G401 (cell line): Measurements from ENCODE around the gene RASAL3. TPM values are rescaled to one million over a fixed set of nuclear protein-coding genes. Genes with fewer than 3 reads are reported as not detected.

ENCODE experiments used
- DNase-seq: peaks from one replicate; pipeline ENCODE4 v3.0.0-alpha.2; 2015; ENCODE audit warnings: low spot score
- in situ Hi-C: cut with HindIII; loops from 2 replicates; pipeline ENCODE4 v1.10.0; 2016; ENCODE audit warnings: low sequenced_read_pairs, mixed read lengths
- total RNA-seq: library from RNA; depleted of rRNA; stranded (reverse); fragments of >200 nt; shearing (Covaris generic); gene quantifications from 2 replicates; pipeline ENCODE4 v1.2.3, GENCODE V29; 2014

Gene RASAL3
- total RNA-seq, 1 experiment from 2014 or later = not detected

GRCh38 chr19:15438124-15438496 is 26.2 kb downstream of the RASAL3 start:
- DNase-seq = no peak
- in situ Hi-C loops = no loop called here

DNA sequence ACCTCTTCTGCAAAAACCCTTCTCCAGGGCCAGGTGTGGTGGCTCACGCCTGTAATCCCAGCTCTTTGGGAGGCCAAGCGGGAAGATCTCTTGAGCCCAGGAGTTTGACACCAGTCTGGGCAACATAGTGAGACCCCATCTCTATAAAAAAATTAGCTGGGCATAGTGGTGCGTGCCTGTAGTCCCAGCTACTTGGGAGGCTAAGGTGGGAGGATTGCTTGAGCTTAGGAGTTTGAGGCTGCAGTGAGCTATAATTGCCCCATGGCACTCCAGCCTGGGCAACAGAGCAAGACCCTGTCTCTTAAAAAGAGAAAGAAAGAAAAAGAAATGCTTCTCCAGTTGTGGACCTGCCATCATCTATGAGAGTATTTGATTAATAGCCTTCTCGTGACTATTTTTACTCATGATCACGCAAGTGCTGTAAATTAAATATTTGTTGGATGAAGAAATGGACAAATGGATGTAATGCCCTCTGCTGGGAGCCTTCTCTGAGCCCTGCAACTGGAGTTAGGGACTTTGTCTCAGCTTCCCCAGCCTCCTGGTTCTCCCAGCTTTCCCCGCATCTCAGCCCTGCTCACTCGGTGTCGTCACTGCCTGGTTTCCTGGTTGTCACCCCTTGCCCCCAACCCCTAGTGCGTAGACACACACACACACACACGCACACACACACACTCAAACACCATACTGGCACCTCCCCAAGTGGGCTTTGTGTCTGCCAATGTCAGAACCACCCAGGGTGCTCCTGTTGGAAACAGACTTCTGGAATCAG is 26.8 kb downstream of the RASAL3 start:
- in situ Hi-C loops = no loop called here
- DNase-seq = no peak

- DNase-seq = no peak
- in situ Hi-C loops = no loop called here
These were observed 27.6 kb downstream of the RASAL3 start for GRCh38 chr19:15436826-15437110.

DNA sequence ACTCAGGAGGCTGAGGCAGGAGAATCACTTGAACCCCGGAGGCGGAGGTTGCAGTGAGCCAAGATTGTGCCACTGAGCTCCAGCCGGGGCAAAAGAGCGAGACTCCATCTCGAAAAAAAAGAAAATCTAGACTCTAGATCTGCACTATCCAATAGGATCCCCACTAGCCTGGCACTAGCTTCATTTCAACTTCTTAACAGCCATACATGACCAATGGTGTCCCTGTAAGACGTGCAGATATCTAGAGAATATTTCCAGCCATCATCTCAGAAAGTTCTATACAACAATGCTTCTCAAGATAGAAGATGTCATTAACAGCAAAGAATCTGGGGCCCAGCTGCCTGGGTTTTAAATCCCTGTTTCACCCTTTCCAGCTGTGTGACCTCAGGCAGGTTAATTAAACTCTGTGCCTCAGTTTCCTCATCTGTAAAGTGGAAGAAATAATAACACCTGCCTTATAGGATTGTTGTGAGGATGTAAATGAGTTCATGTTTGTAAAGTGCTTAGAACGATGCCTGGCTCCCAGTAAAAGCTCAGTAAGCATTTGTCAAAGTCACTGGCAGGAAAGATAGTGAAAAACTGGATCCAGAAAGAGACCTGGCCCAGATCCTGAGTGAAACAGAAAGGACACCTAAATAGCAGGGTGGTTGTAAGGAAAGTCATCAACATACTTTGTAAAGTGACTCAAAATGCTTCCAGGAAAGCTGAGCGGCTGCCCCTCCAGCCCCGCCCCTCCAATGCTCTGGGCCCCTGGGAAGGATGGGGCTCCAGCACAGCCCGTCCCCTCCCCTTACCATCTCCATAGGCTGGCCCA is 28.1 kb downstream of the RASAL3 start:
- no peak for DNase-seq
- in situ Hi-C loops = no loop called here

- in situ Hi-C loops = no loop called here
- DNase-seq = no peak
These were observed 30.8 kb downstream of the RASAL3 start for GRCh38 chr19:15433519-15434069.

- peak; percentile 84 for DNase-seq
- in situ Hi-C loops = no loop called here
These were observed 31.5 kb downstream of the RASAL3 start for GRCh38 chr19:15432629-15433518.

DNA sequence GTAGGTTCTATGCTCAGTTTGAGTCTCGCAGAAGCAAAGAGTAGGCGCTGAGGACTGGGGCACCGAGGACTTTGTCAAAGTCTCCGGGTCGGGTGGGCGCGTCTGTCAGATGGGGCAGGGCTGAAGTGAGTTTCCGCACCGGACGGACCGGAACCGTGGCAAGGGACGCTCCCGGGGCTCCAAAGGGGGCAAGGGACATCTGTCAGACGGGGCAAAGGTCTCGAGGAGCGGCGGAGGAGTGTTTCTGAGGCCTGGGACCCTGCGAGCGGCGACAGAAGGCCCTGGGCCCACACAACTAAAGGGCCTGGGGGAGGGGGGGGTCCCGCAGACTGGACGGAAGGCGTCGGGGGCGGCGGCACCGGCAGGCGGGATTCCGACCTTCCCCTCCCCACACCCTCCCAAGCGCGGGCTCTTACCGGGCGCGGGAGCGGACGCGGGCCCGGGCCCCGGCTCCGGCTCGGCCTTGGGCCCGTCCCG is 32.3 kb downstream of the RASAL3 start:
- in situ Hi-C loops = no loop called here
- no peak for DNase-seq

- DNase-seq = no peak
- in situ Hi-C loops = no loop called here
These were observed 32.8 kb downstream of the RASAL3 start for GRCh38 chr19:15431396-15432017.

DNA sequence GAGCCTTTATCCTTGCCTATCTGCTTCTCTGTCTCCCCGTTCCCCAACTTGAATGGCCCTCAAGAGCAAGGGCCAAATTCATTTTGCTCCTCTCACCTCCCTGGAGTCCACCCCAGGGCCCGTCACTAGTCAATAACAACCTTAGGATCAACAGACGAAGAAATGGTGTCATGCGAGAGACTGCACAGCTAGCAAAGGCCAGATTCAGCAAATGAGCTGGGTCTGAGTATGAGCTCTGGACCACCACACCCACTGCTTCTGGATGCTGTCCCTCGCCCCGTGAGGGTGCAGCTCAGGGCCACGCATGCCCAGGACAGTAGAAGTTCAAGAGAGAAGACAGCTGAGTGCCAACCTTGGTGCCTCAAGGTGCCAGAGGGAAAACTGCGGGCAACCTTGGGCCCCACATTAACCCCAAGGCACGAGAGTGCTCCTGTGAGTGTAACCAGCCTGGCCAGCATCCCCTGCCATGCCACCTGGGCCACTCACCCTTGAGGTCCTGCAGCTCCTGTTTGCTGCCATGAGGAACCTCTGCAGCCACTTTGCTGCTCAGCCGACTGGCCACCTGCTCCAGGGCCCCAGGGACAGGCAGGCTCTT is 33.7 kb downstream of the RASAL3 start:
- in situ Hi-C loops = no loop called here
- no peak for DNase-seq

DNA sequence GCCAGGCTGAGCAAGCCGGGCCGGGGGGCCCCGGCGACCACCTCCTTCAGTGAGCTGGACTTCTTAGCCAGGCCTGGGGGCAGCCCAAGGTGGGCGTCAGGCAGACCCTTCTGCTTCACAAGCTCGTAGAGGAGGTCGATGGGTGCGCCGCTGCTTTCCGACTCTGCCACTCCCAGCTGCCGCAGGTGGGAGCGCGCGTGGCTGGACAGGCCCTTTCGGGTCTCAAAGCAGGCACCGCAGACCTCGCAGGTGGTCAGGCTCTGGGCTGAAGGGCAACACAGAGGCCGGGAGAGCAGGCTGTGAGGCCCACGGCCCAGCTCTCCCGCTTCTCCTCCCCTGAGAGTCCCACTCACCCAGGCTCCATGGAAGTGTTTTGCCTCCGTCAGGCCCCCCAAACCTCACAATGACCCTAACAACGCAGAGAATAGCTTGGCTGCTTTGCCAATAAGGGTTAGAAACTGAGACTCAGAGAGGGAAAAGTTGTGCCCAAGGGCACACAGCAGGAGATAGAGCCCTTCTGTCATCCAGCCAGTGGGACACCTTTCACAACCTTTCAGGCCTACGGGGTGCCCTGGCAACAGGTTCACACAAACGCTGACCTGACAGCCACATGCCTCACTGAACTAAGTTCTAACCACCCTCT is 34.4 kb downstream of the RASAL3 start:
- in situ Hi-C loops = no loop called here

GRCh38 chr19:15428956-15429824 is 35.2 kb downstream of the RASAL3 start:
- in situ Hi-C loops = no loop called here
- no peak for DNase-seq

More for the DNA sequence above, 34.4 kb downstream of the RASAL3 start:
- DNase-seq = no peak

DNA sequence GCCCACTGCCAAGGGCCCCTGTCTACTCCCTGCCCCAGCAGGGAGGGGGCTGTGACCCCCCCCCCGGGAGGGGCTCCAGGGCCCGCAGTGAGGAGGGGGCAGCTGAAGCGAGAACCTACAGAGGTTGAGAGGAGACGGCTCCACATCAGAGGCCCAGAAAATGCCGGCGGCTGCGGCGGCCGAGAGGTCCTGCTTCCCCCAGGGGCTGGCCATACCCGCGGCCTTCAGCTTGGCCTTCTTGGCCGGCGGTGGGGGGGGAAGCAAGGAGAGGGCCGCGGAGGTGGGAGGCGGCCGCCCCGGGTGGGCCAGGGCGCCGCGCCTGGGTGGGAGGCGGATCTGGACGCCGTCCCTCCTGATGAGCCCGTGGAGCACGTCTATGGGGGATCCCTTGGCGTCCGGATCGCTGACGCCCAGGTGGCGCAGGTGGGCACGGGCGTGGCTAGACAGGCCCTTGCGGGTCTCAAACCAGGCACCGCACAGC is 36.3 kb downstream of the RASAL3 start:
- DNase-seq = no peak
- in situ Hi-C loops = no loop called here

- in situ Hi-C loops = no loop called here
These were observed 37.0 kb downstream of the RASAL3 start for GRCh38 chr19:15427350-15427700.

GRCh38 chr19:15426485-15427349 is 37.6 kb downstream of the RASAL3 start:
- DNase-seq = no peak
- in situ Hi-C loops = no loop called here

More at GRCh38 chr19:15427350-15427700, 37.0 kb downstream of the RASAL3 start:
- DNase-seq = no peak

- no peak for DNase-seq
- in situ Hi-C loops = no loop called here
These were observed 38.9 kb downstream of the RASAL3 start for GRCh38 chr19:15425321-15425950.
